HUES64 (cell line): Measurements from ENCODE around the gene SUPT3H.

Source experiments
- H3K27ac ChIP-seq: 2 replicates; pipeline ENCODE4 v1.7.0; 2013; ENCODE audit warnings: low read depth, low read length, inconsistent platforms
- H3K27me3 ChIP-seq: 2 replicates; pipeline ENCODE4 v1.6.1; 2013; ENCODE audit warnings: mild to moderate bottlenecking, low read length; ENCODE audit not compliant: insufficient read depth
- H3K36me3 ChIP-seq: 2 replicates; pipeline ENCODE4 v1.6.1; 2013; ENCODE audit warnings: mild to moderate bottlenecking, low read length; ENCODE audit not compliant: insufficient read depth
- H3K4me1 ChIP-seq: 2 replicates; pipeline ENCODE4 v1.6.1; 2013; ENCODE audit warnings: mild to moderate bottlenecking, low read length, moderate library complexity; ENCODE audit not compliant: insufficient read depth
- H3K4me3 ChIP-seq: 2 replicates; pipeline ENCODE4 v1.5.1; 2013; ENCODE audit warnings: mild to moderate bottlenecking, low read length, moderate library complexity
- H3K9ac ChIP-seq: 2 replicates; pipeline ENCODE4 v1.6.1; 2013; ENCODE audit warnings: mild to moderate bottlenecking, low read depth, low read length
- H3K9me3 ChIP-seq: 2 replicates; pipeline ENCODE4 v1.6.1; 2013; ENCODE audit warnings: low read depth, low read length; ENCODE audit not compliant: insufficient read depth
- WGBS: fragments of 150-250, 120-280 bp; methylation state at CpG from one replicate; pipeline ENCODE4 v1.1.7; 2013; ENCODE audit warnings: missing lambda C conversion rate; 5-methylcytosine and 5-hydroxymethylcytosine counted together

SUPT3H gene

DNA sequence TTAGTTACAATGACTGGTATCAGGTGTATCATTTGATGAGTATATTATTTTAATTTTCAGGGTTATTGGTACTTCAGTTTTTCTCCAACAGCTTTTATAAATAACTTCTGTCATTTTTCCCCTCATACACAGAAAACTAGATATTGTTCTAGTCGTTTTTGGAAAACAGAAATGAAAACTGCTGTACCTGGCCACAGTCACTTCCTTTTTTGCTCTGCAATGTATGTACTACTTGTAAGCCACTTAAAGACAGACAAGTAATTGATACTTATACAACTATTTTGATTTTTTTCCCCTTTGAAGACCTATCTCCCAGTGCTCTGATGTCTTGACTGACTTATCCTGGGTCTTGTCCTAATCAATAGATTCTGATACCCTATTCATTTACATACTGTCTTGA is 268.2 kb downstream of the SUPT3H start:
- WGBS: 88% methylated on average over 1 of the region's 1 CpG
- Histone ChIP-seq H3K4me1 (peaks cover 7% of the 10 kb centered on the region; the same call in 1 of the 2 replicates), H3K9ac (no peak overlapping the region), H3K9me3 (no peaks in the 10 kb centered on the region), H3K4me3 (no peak overlapping the region), H3K27ac (no peak overlapping the region), H3K27me3 (no peaks in the 10 kb centered on the region), H3K36me3 (no peaks in the 10 kb centered on the region)

DNA sequence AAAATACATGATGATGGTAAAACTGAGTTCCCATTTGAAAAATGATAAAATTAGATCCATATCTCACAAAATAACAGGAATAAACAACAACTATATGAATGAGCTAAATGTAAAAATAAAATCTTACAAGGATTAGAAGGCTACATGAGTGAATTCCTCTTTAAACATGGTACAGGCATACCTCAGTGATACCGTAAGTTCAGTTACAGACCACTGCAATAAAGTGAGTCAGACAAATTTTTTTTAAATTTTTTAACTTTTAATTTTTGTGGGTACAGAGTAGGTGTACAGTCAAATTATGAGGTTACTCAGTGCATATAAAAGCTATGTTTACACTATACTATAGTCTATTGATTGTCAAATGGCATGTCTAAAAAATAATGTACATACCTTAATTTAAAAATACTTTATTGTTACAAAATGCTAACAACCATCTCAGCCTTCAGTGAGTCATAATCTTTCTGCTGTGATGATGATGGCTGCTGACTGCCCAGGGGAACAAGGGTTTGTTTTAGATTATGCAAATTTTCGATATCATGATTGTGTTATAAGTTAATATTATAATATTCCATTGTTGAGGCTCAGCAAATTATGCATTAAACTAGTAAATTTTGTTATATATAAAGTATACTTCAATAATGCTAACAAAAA is 272.4 kb downstream of the SUPT3H start:
- no peaks in the 10 kb centered on the region for H3K9me3 ChIP-seq
- no peaks in the 10 kb centered on the region for H3K27me3 ChIP-seq
- H3K36me3 ChIP-seq: no peaks in the 10 kb centered on the region
- H3K9ac ChIP-seq: no peak overlapping the region
- WGBS: 100% methylated on average over 1 of the region's 2 CpGs
- H3K4me3 ChIP-seq: no peak overlapping the region
- H3K27ac ChIP-seq: no peak overlapping the region
- no peaks in the 10 kb centered on the region for H3K4me1 ChIP-seq

DNA sequence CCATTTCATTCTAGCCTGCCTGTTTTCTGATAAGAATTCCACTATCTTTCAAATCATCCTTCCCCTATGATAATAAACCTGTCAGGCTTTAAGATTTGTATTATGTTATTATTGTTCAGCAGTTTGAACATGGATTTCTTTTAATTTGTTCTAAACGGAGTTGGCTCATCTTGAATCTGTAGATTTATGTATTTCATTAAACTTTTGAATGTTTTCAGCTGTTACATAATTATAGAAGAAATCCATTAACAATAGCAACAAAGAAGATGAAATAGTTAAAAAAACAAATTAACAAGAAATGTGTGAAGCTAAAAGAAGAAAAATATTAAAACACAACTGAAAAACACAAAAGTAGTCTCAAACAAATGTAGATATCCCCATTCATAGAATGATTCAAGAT is 273.3 kb downstream of the SUPT3H start:
- H3K4me1 ChIP-seq: no peaks in the 10 kb centered on the region
- no peak overlapping the region for H3K27ac ChIP-seq
- H3K36me3 ChIP-seq: no peaks in the 10 kb centered on the region
- no peaks in the 10 kb centered on the region for H3K27me3 ChIP-seq
- H3K4me3 ChIP-seq: no peak overlapping the region
- no peaks in the 10 kb centered on the region for H3K9me3 ChIP-seq
- no peak overlapping the region for H3K9ac ChIP-seq
- WGBS: 60% methylated on average over 1 of the region's 1 CpG

DNA sequence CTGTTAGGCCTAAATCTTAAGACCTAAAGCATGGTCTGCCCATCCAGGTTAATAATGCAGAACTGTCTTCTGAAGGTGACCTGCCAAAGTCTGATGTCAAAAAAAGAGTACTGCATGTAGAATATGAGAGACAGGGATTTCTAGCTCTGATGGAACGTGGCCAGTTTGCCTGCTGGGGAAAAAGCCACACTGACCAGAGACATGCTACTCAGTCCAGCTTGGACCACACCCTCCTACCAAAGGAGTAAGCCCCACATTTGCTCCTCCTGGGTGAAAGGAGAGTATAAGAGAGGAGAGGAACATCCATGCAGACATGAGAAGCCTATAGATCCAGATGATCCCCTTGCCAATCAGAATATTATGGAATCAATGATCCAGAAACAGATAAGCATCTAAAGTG is 279.5 kb downstream of the SUPT3H start:
- no peaks in the 10 kb centered on the region for H3K27me3 ChIP-seq
- 89% methylated on average over 1 of the region's 1 CpG for WGBS
- H3K4me3 ChIP-seq: no peak overlapping the region
- no peak overlapping the region for H3K27ac ChIP-seq
- H3K4me1 ChIP-seq: no peaks in the 10 kb centered on the region
- H3K36me3 ChIP-seq: no peaks in the 10 kb centered on the region
- no peak overlapping the region for H3K9ac ChIP-seq
- H3K9me3 ChIP-seq: no peaks in the 10 kb centered on the region

DNA sequence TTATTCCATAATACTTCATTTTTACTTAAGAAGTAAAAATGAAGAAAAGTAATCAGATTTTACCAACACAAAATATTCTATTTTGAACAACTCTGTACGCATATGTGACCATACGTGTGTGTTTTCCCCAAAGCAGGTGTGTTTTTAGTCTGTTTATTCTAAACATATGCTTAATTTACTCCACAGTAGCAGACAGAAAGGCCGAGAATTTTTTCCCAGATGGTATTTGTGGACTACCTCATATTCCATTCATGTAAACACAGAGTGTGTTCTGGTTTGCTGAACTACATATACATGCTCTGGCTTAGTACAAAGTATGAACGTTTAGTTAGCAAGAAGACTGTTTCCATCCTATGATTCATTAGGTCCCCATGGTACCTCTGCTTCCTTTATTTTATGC is 282.9 kb downstream of the SUPT3H start:
- no peaks in the 10 kb centered on the region for H3K9me3 ChIP-seq
- no peak overlapping the region for H3K27ac ChIP-seq
- H3K4me1 ChIP-seq: no peaks in the 10 kb centered on the region
- no peak overlapping the region for H3K9ac ChIP-seq
- H3K4me3 ChIP-seq: no peak overlapping the region
- H3K27me3 ChIP-seq: no peaks in the 10 kb centered on the region
- 100% methylated on average over 2 of the region's 4 CpGs for WGBS
- no peaks in the 10 kb centered on the region for H3K36me3 ChIP-seq

DNA sequence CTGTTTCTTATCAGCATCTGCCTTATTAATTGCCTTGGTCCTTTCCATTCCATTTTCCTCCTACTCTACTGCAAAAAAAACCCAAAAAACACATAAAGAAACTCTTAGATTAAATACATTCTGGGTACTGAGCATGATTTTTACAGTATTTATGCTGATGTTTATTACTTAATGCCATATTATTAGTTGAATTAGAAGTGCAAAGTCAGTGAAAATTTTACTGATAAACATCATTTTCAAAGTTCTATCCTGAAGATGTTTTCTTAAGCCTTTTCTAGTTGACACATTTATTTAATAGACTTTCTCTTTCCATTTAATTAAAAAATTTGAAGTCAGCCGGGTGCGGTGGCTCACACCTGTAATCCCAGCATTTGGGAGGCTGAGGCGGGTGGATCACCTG is 285.6 kb downstream of the SUPT3H start:
- Histone ChIP-seq H3K4me3 (no peak overlapping the region), H3K27ac (no peak overlapping the region), H3K4me1 (no peaks in the 10 kb centered on the region), H3K36me3 (no peaks in the 10 kb centered on the region), H3K9ac (no peak overlapping the region), H3K9me3 (no peaks in the 10 kb centered on the region), H3K27me3 (no peaks in the 10 kb centered on the region)
- 99% methylated on average over 3 of the region's 3 CpGs for WGBS

DNA sequence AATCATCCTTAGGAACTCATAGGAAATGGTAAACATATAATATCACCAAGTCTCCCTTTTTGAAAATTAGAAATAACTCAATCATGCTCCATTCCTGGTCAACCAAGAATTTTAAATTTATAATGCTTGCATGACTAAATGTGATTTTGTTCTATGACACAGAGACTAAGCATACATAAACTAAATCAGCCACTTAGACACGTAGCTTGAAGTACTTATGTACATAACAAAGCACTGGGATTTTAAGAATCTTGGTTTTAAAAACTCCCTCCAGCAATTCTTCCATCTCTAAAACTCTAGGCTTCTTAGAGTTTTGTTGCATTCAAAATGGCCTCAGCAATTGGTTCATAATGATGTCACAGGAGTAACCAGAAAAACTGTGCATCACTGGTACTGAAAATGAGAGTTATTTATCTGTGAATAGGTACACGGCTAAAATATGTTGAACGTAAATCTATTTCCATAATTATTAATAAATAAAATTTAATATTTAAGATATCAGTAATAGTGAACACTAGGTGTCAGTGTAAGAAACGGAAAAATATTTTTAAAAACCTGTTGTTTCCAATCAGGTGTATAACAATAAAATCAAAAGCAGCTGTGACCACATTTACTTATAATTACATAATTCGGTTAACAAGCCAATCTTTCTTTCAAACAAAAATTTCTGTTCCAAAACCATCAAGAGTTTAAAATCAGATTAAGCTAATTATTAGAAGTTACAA is 291.2 kb downstream of the SUPT3H start:
- H3K4me1 ChIP-seq: peaks cover 5% of the 10 kb centered on the region; the same call in 1 of the 2 replicates
- no peaks in the 10 kb centered on the region for H3K36me3 ChIP-seq
- WGBS: 86% methylated on average over 2 of the region's 5 CpGs
- no peak overlapping the region for H3K27ac ChIP-seq
- no peak overlapping the region for H3K9ac ChIP-seq
- no peaks in the 10 kb centered on the region for H3K27me3 ChIP-seq
- no peaks in the 10 kb centered on the region for H3K9me3 ChIP-seq
- no peak overlapping the region for H3K4me3 ChIP-seq

DNA sequence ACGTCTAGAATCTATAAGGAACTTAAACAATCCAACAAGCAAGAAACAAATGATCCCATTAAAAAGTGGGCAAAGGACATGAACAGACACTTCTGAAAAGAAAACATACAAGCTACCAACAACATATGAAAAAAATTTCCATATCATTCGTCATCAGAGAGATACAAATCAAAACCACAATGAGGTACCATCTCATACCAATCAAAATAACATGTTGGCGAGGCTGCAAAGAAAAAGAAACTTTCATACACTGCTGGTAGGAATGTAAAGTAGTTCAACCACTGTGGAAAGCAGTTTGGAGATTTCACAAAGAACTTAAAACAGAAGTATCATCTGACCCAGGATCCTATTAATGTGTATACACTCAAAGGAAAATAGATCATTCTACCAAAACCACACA is 293.5 kb downstream of the SUPT3H start:
- H3K4me3 ChIP-seq: no peak overlapping the region
- H3K27me3 ChIP-seq: no peaks in the 10 kb centered on the region
- no peaks in the 10 kb centered on the region for H3K36me3 ChIP-seq
- H3K9me3 ChIP-seq: peaks cover 2% of the 10 kb centered on the region; the same call in 1 of the 2 replicates
- no peak overlapping the region for H3K27ac ChIP-seq
- 96% methylated on average over 2 of the region's 3 CpGs for WGBS
- no peak overlapping the region for H3K9ac ChIP-seq
- H3K4me1 ChIP-seq: peaks cover 5% of the 10 kb centered on the region; the same call in 1 of the 2 replicates

DNA sequence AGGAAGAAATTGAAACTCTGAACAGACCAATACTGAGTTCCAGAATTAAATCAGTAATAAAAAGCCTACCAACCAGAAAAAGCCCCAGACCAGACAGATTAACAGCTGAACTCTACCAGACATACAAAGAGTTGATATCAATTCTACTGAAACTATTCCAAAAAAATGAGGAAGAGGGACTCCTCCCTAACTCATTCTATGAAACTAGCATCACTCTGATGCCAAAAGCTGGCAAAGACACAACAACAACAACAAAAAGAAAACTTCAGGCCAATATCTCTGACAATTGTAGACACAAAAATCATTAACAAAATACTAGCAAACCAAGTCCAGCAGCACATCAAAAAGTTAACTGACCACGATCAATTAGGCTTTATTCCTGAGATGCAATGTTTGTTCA is 295.6 kb downstream of the SUPT3H start:
- 100% methylated on average over 1 of the region's 1 CpG for WGBS
- Histone ChIP-seq H3K9me3 (peaks cover 15% of the 10 kb centered on the region; the same call in 1 of the 2 replicates), H3K4me3 (no peak overlapping the region), H3K4me1 (peaks cover 5% of the 10 kb centered on the region; the same call in 1 of the 2 replicates), H3K27me3 (no peaks in the 10 kb centered on the region), H3K9ac (no peak overlapping the region), H3K36me3 (no peaks in the 10 kb centered on the region), H3K27ac (no peak overlapping the region)

DNA sequence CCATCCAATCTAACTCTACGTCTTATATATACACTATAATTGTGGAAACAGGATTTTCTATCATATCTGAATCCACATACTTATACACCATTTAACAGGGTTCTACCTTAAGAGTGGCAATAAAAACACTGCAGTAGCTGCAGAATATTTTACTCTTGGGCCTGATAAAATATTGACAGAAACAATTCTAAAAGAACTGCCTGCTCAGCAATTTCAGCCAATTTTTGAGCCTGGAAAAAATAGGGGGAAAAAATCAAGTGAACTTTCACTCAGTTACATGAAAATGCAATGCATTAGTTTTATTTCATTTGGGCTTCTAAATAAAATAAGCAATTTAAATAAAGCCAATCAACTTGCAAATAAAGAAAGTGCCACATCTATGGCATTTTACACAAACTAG is 296.1 kb downstream of the SUPT3H start:
- Histone ChIP-seq H3K27me3 (no peaks in the 10 kb centered on the region), H3K9ac (no peak overlapping the region), H3K4me1 (peaks cover 4% of the 10 kb centered on the region; the same call in 1 of the 2 replicates), H3K36me3 (no peaks in the 10 kb centered on the region), H3K27ac (no peak overlapping the region), H3K4me3 (no peak overlapping the region), H3K9me3 (peaks cover 15% of the 10 kb centered on the region; the same call in 1 of the 2 replicates)
- 100% methylated on average over 1 of the region's 1 CpG for WGBS

DNA sequence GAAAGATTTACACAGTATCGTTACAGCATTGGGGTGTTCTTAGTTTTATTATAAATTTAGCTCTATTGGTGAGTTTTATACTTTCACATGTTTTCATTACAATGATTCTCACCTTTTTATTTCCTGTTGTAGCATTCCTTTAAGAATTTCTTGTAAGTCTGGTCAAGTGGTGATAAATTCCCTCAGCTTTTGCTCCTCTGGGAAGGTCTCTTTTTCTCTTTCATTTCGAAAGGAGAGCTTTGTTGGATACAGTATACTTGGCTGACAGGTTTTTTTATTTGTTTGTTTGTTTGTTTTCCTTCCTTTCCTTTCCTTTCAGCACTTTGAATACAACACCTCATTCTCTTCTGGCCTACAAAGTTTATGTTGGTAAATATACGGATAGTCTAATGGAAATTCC is 299.3 kb downstream of the SUPT3H start:
- H3K27me3 ChIP-seq: no peaks in the 10 kb centered on the region
- WGBS: 67% methylated on average over 1 of the region's 3 CpGs
- H3K4me1 ChIP-seq: no peaks in the 10 kb centered on the region
- no peak overlapping the region for H3K27ac ChIP-seq
- H3K9ac ChIP-seq: no peak overlapping the region
- no peaks in the 10 kb centered on the region for H3K36me3 ChIP-seq
- no peak overlapping the region for H3K4me3 ChIP-seq
- peaks cover 15% of the 10 kb centered on the region; the same call in 1 of the 2 replicates for H3K9me3 ChIP-seq
